H9 (cell line): ENCODE results near the gene NVL. TPM values are rescaled to one million over a fixed set of nuclear protein-coding genes. Genes with fewer than 3 reads are reported as not detected.

Experiments
- DNase-seq: peaks from one replicate; pipeline ENCODE4 v3.0.0-alpha.2; 2017
- H2AFZ ChIP-seq: one replicate; pipeline ENCODE4 v1.6.1; 2013; ENCODE audit warnings: mild to moderate bottlenecking, low read length, control low read depth, moderate library complexity
- H2AK5ac ChIP-seq: 2 replicates; pipeline ENCODE4 v1.6.1; 2013; ENCODE audit warnings: low read length, control low read depth, mixed read lengths; ENCODE audit not compliant: insufficient read length
- H2BK120ac ChIP-seq: one replicate; pipeline ENCODE4 v1.6.1; 2013; ENCODE audit warnings: low read depth, mild to moderate bottlenecking, low read length, control low read depth, inconsistent platforms; ENCODE audit not compliant: poor library complexity, severe bottlenecking
- H2BK12ac ChIP-seq: 2 replicates; pipeline ENCODE4 v1.6.1; 2013; ENCODE audit warnings: low read length, control low read depth, mixed read lengths, low read depth; ENCODE audit not compliant: insufficient read length
- H2BK15ac ChIP-seq: 2 replicates; pipeline ENCODE4 v1.6.1; 2013; ENCODE audit warnings: low read depth, low read length, control low read depth
- H2BK20ac ChIP-seq: one replicate; pipeline ENCODE4 v1.6.1; 2013; ENCODE audit warnings: low read depth, mild to moderate bottlenecking, low read length, control low read depth, inconsistent platforms; ENCODE audit not compliant: poor library complexity, severe bottlenecking
- H2BK5ac ChIP-seq: 2 replicates; pipeline ENCODE4 v1.6.1; 2013; ENCODE audit warnings: low read length, control low read depth, mixed read lengths; ENCODE audit not compliant: insufficient read length
- H3K14ac ChIP-seq: 2 replicates; pipeline ENCODE4 v1.6.1; 2013; ENCODE audit warnings: low read length, control low read depth; ENCODE audit not compliant: insufficient read depth
- H3K18ac ChIP-seq: 2 replicates; pipeline ENCODE4 v1.6.1; 2013; ENCODE audit warnings: low read depth, mild to moderate bottlenecking, mixed read lengths, low read length, control low read depth; ENCODE audit not compliant: insufficient read length
- H3K23ac ChIP-seq: 2 replicates; pipeline ENCODE4 v1.6.1; 2013; ENCODE audit warnings: low read length, control low read depth, mixed read lengths, low read depth; ENCODE audit not compliant: insufficient read length
- H3K23me2 ChIP-seq: 2 replicates; pipeline ENCODE4 v1.6.1; 2013; ENCODE audit warnings: low read depth, mild to moderate bottlenecking, mixed read lengths, low read length, control low read depth; ENCODE audit not compliant: insufficient read length, poor library complexity, severe bottlenecking
- H3K27ac ChIP-seq: 2 replicates; pipeline ENCODE4 v1.5.1; 2013; ENCODE audit warnings: low read length, control low read depth, mixed read lengths, low read depth; ENCODE audit not compliant: insufficient read length
- H3K27me3 ChIP-seq: 2 replicates; pipeline ENCODE4 v1.6.1; 2013; ENCODE audit warnings: low read length, control low read depth, inconsistent platforms; ENCODE audit not compliant: insufficient read depth
- H3K4ac ChIP-seq: 2 replicates; pipeline ENCODE4 v1.6.1; 2013; ENCODE audit warnings: low read depth, mild to moderate bottlenecking, control low read depth, inconsistent platforms, low read length, moderate library complexity
- H3K4me1 ChIP-seq: 2 replicates; pipeline ENCODE4 v1.6.1; 2013; ENCODE audit warnings: low read length, control low read depth, inconsistent platforms; ENCODE audit not compliant: insufficient read depth
- H3K4me2 ChIP-seq: 2 replicates; pipeline ENCODE4 v1.6.1; 2013; ENCODE audit warnings: low read length, control low read depth, mixed read lengths; ENCODE audit not compliant: insufficient read length, insufficient read depth
- H3K56ac ChIP-seq: 2 replicates; pipeline ENCODE4 v1.6.1; 2013; ENCODE audit warnings: low read depth, mild to moderate bottlenecking, mixed read lengths, low read length, control low read depth; ENCODE audit not compliant: insufficient read length
- H3K79me1 ChIP-seq: 2 replicates; pipeline ENCODE4 v1.6.1; 2013; ENCODE audit warnings: low read depth, mild to moderate bottlenecking, moderate library complexity, low read length, control low read depth, inconsistent platforms; ENCODE audit not compliant: insufficient read depth, poor library complexity, severe bottlenecking
- H3K79me2 ChIP-seq: 2 replicates; pipeline ENCODE4 v1.6.1; 2013; ENCODE audit warnings: low read length, control low read depth, inconsistent platforms; ENCODE audit not compliant: insufficient read depth
- H3K9ac ChIP-seq: 2 replicates; pipeline ENCODE4 v1.6.1; 2013; ENCODE audit warnings: low read length, control low read depth, mixed read lengths; ENCODE audit not compliant: insufficient read length; ENCODE audit errors: extremely low read depth
- H3K9me3 ChIP-seq: one replicate; pipeline ENCODE4 v1.6.1; 2013; ENCODE audit warnings: low read depth, low read length, inconsistent platforms; ENCODE audit not compliant: control insufficient read depth
- H3T11ph ChIP-seq: one replicate; pipeline ENCODE4 v1.6.1; 2013; ENCODE audit warnings: mild to moderate bottlenecking, low read length, control low read depth, inconsistent platforms
- H4K20me1 ChIP-seq: one replicate; pipeline ENCODE4 v1.6.1; 2013; ENCODE audit not compliant: control insufficient read depth, insufficient read length, insufficient read depth
- H4K5ac ChIP-seq: 2 replicates; pipeline ENCODE4 v1.6.1; 2013; ENCODE audit warnings: low read depth, mild to moderate bottlenecking, mixed read lengths, low read length, control low read depth; ENCODE audit not compliant: insufficient read length
- H4K8ac ChIP-seq: replicated peaks from 2 replicates; pipeline ENCODE4 v1.6.1; 2013; ENCODE audit warnings: low read length, control low read depth, mixed read lengths, low read depth; ENCODE audit not compliant: insufficient read length
- H4K91ac ChIP-seq: 2 replicates; pipeline ENCODE4 v1.6.1; 2013; ENCODE audit warnings: low read depth, mild to moderate bottlenecking, moderate library complexity, mixed read lengths, low read length, control low read depth; ENCODE audit not compliant: insufficient read length
- H3K27ac Mint-ChIP-seq, 3 experiments: 2 replicates in 2 of 3; 3 replicates in 1 of 3; pipeline ENCODE4 v1.8.0; 2020 to 2021; ENCODE audit warnings: mixed read lengths in 3 of 3, mild to moderate bottlenecking in 1 of 3, moderate library complexity in 1 of 3
- H3K27me3 Mint-ChIP-seq: 2 replicates; pipeline ENCODE4 v1.8.0; 2021; ENCODE audit warnings: low read depth, mild to moderate bottlenecking, moderate library complexity, mixed read lengths
- H3K36me3 Mint-ChIP-seq, 3 experiments: 2 replicates in 2 of 3; 3 replicates in 1 of 3; pipeline ENCODE4 v1.8.0; 2020 to 2021; ENCODE audit warnings: low read depth in 3 of 3, mixed read lengths in 3 of 3; ENCODE audit not compliant: insufficient read depth in 1 of 3
- H3K4me1 Mint-ChIP-seq, 2 experiments: 2 replicates each; pipeline ENCODE4 v1.8.0; 2020; ENCODE audit warnings: mixed read lengths in 2 of 2
- H3K4me3 Mint-ChIP-seq, 2 experiments: 2 replicates in 1 of 2; 3 replicates in 1 of 2; pipeline ENCODE4 v1.8.0; 2020 to 2021; ENCODE audit warnings: mild to moderate bottlenecking in 2 of 2, mixed read lengths in 2 of 2, moderate library complexity in 1 of 2
- H3K9me3 Mint-ChIP-seq, 2 experiments: 2 replicates in 1 of 2; 3 replicates in 1 of 2; pipeline ENCODE4 v1.8.0; 2020; ENCODE audit warnings: mild to moderate bottlenecking in 2 of 2, mixed read lengths in 2 of 2, moderate library complexity in 1 of 2
- WGBS: extraction: QIAGEN DNeasy Blood & Tissue Kit; methylation state at CpG from one replicate; pipeline ENCODE4 v1.1.7; 2013; ENCODE audit warnings: missing lambda C conversion rate, low lambda C conversion rate, mixed read lengths; ENCODE audit not compliant: insufficient read length; ENCODE audit errors: extremely low coverage; 5-methylcytosine and 5-hydroxymethylcytosine counted together
- total RNA-seq: library from RNA; stranded (reverse); gene quantifications from 2 replicates; pipeline ENCODE4 v1.2.1, GENCODE V29; 2021
- TF ChIP-seq, protein P1 (sequence below): fragments of 200-600 bp; sonication (generic); conservative IDR thresholded peaks from 3 replicates; pipeline ENCODE4 v1.8.0; 2021; ENCODE audit warnings: antibody characterized with exemption, mild to moderate bottlenecking

The NVL gene
- total RNA-seq, 1 experiment from 2014 or later, result 66.9 TPM

DNA sequence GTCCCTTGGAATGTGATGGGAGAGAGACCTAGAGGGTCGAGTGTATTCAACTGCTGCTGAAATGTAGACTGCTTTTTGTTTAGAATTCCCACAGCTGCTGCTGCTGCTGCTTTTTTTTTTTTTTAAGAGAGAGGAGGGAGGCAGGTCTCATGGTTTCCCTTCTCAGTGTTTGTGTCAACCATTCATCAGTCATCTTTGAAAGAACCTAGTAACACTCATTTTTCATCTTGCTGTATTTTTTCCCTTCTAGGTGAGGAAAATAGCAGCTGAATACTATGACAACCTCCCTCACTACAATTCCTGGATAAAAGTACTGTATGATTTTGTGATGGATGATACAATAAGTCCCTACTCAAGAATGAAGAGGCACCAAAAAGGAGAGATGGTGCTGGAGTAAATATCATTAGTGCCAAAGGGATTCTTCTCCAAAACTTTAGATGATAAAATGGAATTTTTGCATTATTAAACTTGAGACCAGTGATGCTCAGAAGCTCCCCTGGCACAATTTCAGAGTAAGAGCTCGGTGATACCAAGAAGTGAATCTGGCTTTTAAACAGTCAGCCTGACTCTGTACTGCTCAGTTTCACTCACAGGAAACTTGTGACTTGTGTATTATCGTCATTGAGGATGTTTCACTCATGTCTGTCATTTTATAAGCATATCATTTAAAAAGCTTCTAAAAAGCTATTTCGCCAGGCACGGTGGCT is 137.7 kb downstream of the NVL start:
- H2BK120ac ChIP-seq, result no peak overlapping the region
- H3K9me3 ChIP-seq, result no peaks in the 10 kb centered on the region
- no peak overlapping the region for H3K18ac ChIP-seq
- no peak overlapping the region for H2BK15ac ChIP-seq
- peaks cover 11% of the 10 kb centered on the region; the same call in 1 of the 2 replicates for H3K79me2 ChIP-seq
- no peaks in the 10 kb centered on the region for H3K23me2 ChIP-seq
- H3K14ac ChIP-seq, result no peak overlapping the region
- H3T11ph ChIP-seq, result no peak overlapping the region
- H2BK12ac ChIP-seq, result no peak overlapping the region
- no peak overlapping the region for H2BK5ac ChIP-seq
- no peak overlapping the region for H3K4me2 ChIP-seq
- H3K27me3 ChIP-seq, result no peaks in the 10 kb centered on the region
- H2AFZ ChIP-seq, result no peak overlapping the region
- no peak overlapping the region for H3K27ac ChIP-seq
- H4K20me1 ChIP-seq, result no peaks in the 10 kb centered on the region
- Mint-ChIP-seq H3K36me3 (peaks cover 31 to 54% (median 52%) of the 10 kb centered on the region in 3 experiments), H3K27me3 (no peaks in the 10 kb centered on the region), H3K4me1 (peaks cover 3 to 9% of the 10 kb centered on the region in 2 experiments), H3K27ac (peak overlapping the region in 1 of 3 experiments; percentile 28; a peak in 1 of 7 replicates), H3K4me3 (no peak overlapping the region), H3K9me3 (peaks cover 3 to 4% of the 10 kb centered on the region in 2 experiments; a peak in 2 of 5 replicates)
- no peaks in the 10 kb centered on the region for H3K4me1 ChIP-seq
- H4K91ac ChIP-seq, result no peak overlapping the region
- no peak overlapping the region for H4K5ac ChIP-seq
- H3K4ac ChIP-seq, result no peak overlapping the region
- H3K79me1 ChIP-seq, result no peaks in the 10 kb centered on the region
- no peak for DNase-seq
- H3K23ac ChIP-seq, result no peak overlapping the region
- no peak overlapping the region for H2AK5ac ChIP-seq
- TF ChIP-seq, protein P1, sequence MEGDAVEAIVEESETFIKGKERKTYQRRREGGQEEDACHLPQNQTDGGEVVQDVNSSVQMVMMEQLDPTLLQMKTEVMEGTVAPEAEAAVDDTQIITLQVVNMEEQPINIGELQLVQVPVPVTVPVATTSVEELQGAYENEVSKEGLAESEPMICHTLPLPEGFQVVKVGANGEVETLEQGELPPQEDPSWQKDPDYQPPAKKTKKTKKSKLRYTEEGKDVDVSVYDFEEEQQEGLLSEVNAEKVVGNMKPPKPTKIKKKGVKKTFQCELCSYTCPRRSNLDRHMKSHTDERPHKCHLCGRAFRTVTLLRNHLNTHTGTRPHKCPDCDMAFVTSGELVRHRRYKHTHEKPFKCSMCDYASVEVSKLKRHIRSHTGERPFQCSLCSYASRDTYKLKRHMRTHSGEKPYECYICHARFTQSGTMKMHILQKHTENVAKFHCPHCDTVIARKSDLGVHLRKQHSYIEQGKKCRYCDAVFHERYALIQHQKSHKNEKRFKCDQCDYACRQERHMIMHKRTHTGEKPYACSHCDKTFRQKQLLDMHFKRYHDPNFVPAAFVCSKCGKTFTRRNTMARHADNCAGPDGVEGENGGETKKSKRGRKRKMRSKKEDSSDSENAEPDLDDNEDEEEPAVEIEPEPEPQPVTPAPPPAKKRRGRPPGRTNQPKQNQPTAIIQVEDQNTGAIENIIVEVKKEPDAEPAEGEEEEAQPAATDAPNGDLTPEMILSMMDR, result no peak
- no peak overlapping the region for H4K8ac ChIP-seq
- no peak overlapping the region for H3K9ac ChIP-seq
- no peak overlapping the region for H2BK20ac ChIP-seq
- no peak overlapping the region for H3K56ac ChIP-seq
- no CpG with 5 or more reads among the region's 5 CpGs for WGBS
